IMR-90 (cell line): Measurements from ENCODE around the gene AZI2. TPM values are rescaled to one million over a fixed set of nuclear protein-coding genes. Genes with fewer than 3 reads are reported as not detected.

Experiments
- ATAC-seq: fragments of 200-7000 bp; cut with Tn5 transposase; 2 replicates; pipeline ENCODE4 v1.9.1; 2020; ENCODE audit warnings: low read depth, mild to moderate bottlenecking, moderate library complexity
- BruUV-seq: library from RNA; stranded (reverse); fragments of 400-500 nt; replicated peaks from 2 replicates; lab custom pipeline; 2021; lab: Mats Ljungman, UMichigan
- CTCF ChIA-PET: fragments of 300-600 bp; formaldehyde crosslinking; extraction: SDS; loops from one replicate; lab custom pipeline; 2021; ENCODE audit warnings: antibody characterized with exemption; lab: Yijun Ruan, JAX
- POLR2A ChIA-PET: fragments of 300-600 bp; sonication (Branson Sonifier 250); formaldehyde crosslinking; loops from one replicate; lab custom pipeline; 2022; ENCODE audit warnings: antibody characterized with exemption; ENCODE audit not compliant: unreplicated experiment; lab: Charles Lee
- DNase-seq: peaks from one replicate; pipeline ENCODE4 v3.0.0; 2013
- H2AFZ ChIP-seq: replicated peaks from 2 replicates; pipeline ENCODE3; 2013; ENCODE audit warnings: low read length, mild to moderate bottlenecking; ENCODE audit not compliant: poor library complexity
- H2AK5ac ChIP-seq: 2 replicates; pipeline ENCODE4 v1.6.1; 2013; ENCODE audit warnings: low read depth, low read length, inconsistent platforms
- H2AK9ac ChIP-seq: replicated peaks from 2 replicates; pipeline ENCODE3; 2013; ENCODE audit warnings: mild to moderate bottlenecking, low read depth, low read length, moderate library complexity; ENCODE audit not compliant: poor library complexity
- H2BK120ac ChIP-seq: 2 replicates; pipeline ENCODE4 v1.6.1; 2013; ENCODE audit warnings: low read depth, low read length, inconsistent platforms
- H2BK15ac ChIP-seq: 3 replicates; pipeline ENCODE4 v1.6.1; 2013; ENCODE audit warnings: low read depth, low read length, inconsistent platforms
- H2BK20ac ChIP-seq: 2 replicates; pipeline ENCODE4 v1.6.1; 2013; ENCODE audit warnings: low read depth, mild to moderate bottlenecking, inconsistent platforms, low read length, moderate library complexity
- H2BK5ac ChIP-seq: 2 replicates; pipeline ENCODE4 v1.6.1; 2013; ENCODE audit warnings: mild to moderate bottlenecking, low read depth, low read length, inconsistent platforms; ENCODE audit not compliant: poor library complexity, severe bottlenecking
- H3K14ac ChIP-seq: replicated peaks from 2 replicates; pipeline ENCODE4 v1.6.1; 2013; ENCODE audit warnings: low read depth, low read length, inconsistent platforms
- H3K18ac ChIP-seq: 2 replicates; pipeline ENCODE4 v1.6.1; 2013; ENCODE audit warnings: low read depth, low read length, control low read depth
- H3K23ac ChIP-seq: 2 replicates; pipeline ENCODE4 v1.6.1; 2013; ENCODE audit warnings: low read depth, low read length, inconsistent platforms
- H3K27ac ChIP-seq: 2 replicates; pipeline ENCODE4 v1.5.1; 2013; ENCODE audit warnings: mild to moderate bottlenecking, control low read depth, low read length; ENCODE audit not compliant: insufficient read depth
- H3K27me3 ChIP-seq: 2 replicates; pipeline ENCODE4 v1.6.1; 2013; ENCODE audit warnings: low read length; ENCODE audit not compliant: control insufficient read depth, insufficient read depth
- H3K36me3 ChIP-seq: 2 replicates; pipeline ENCODE4 v1.6.1; 2013; ENCODE audit warnings: low read length, mixed read lengths; ENCODE audit not compliant: control insufficient read depth, insufficient read depth
- H3K4ac ChIP-seq: 2 replicates; pipeline ENCODE4 v1.6.1; 2013; ENCODE audit warnings: low read depth, low read length, inconsistent platforms
- H3K4me1 ChIP-seq: 2 replicates; pipeline ENCODE4 v1.6.1; 2013; ENCODE audit warnings: low read length, mixed read lengths; ENCODE audit not compliant: control insufficient read depth, insufficient read depth
- H3K4me2 ChIP-seq: 2 replicates; pipeline ENCODE4 v1.6.1; 2013; ENCODE audit warnings: low read depth, mild to moderate bottlenecking, control low read depth, low read length, moderate library complexity
- H3K4me3 ChIP-seq: 2 replicates; pipeline ENCODE4 v1.5.1; 2013; ENCODE audit warnings: low read depth, mild to moderate bottlenecking, control low read depth, low read length, moderate library complexity; ENCODE audit not compliant: insufficient read depth
- H3K56ac ChIP-seq: 2 replicates; pipeline ENCODE4 v1.6.1; 2013; ENCODE audit warnings: low read length, inconsistent platforms; ENCODE audit not compliant: insufficient read depth; ENCODE audit errors: extremely low read depth
- H3K79me1 ChIP-seq, 2 experiments: 2 replicates each; pipeline ENCODE4 v1.6.1; 2013; ENCODE audit warnings: low read length in 2 of 2, inconsistent platforms in 1 of 2, low read depth in 1 of 2
- H3K9ac ChIP-seq: 2 replicates; pipeline ENCODE4 v1.6.1; 2013; ENCODE audit warnings: low read depth, low read length, control low read depth
- H3K9me1 ChIP-seq: 2 replicates; pipeline ENCODE4 v1.6.1; 2013; ENCODE audit warnings: low read length, inconsistent platforms; ENCODE audit not compliant: insufficient read depth
- H3K9me3 ChIP-seq: 2 replicates; pipeline ENCODE4 v1.6.1; 2013; ENCODE audit warnings: low read length; ENCODE audit not compliant: control insufficient read depth, insufficient read depth
- H4K20me1 ChIP-seq: 2 replicates; pipeline ENCODE4 v1.6.1; 2013; ENCODE audit warnings: low read length, inconsistent platforms; ENCODE audit not compliant: insufficient read depth
- H4K5ac ChIP-seq: 2 replicates; pipeline ENCODE4 v1.6.1; 2013; ENCODE audit warnings: mild to moderate bottlenecking, low read depth, low read length, control low read depth
- H4K8ac ChIP-seq, 2 experiments: 2 replicates each; pipeline ENCODE4 v1.6.1; 2013; ENCODE audit warnings: low read depth in 2 of 2, low read length in 2 of 2, control low read depth in 1 of 2, inconsistent platforms in 1 of 2
- H4K91ac ChIP-seq: 2 replicates; pipeline ENCODE4 v1.6.1; 2013; ENCODE audit warnings: low read depth, low read length, inconsistent platforms; ENCODE audit not compliant: insufficient read depth
- CEBPB ChIP-seq: IDR thresholded peaks from 2 replicates; pipeline ENCODE4 v1.6.1; 2012; ENCODE audit warnings: low read depth, low read length, improper control_type of control experiment
- WGBS, 2 experiments: methylation state at CpG; one replicate each; pipeline versions ENCODE4 v1.1.5 to v1.1.7; 2013; ENCODE audit warnings: missing lambda C conversion rate in 2 of 2; ENCODE audit not compliant: insufficient read length in 1 of 2; ENCODE audit errors: extremely low coverage in 2 of 2; 5-methylcytosine and 5-hydroxymethylcytosine counted together
- dilution Hi-C: fragments of 300-500 bp; cut with HindIII; formaldehyde crosslinking; loops from one replicate; pipeline ENCODE4 v1.14.3; 2018; ENCODE audit warnings: low sequenced_read_pairs; ENCODE audit not compliant: unreplicated experiment
- in situ Hi-C: fragments of 300-500 bp; cut with MboI; formaldehyde crosslinking; loops from 3 replicates; pipeline ENCODE4 v1.14.3; 2019; ENCODE audit warnings: low sequenced_read_pairs, inconsistent platforms, mixed read lengths
- intact Hi-C: fragments of 100-400 bp; cut with micrococcal nuclease; formaldehyde crosslinking; loops from 2 replicates; pipeline ENCODE4 v1.10.0; 2022
- polyA plus RNA-seq, 3 experiments: library from polyadenylated mRNA; depleted of rRNA; stranded (reverse); fragments of >200 nt; gene quantifications; 2 replicates each; pipeline ENCODE4 v1.2.3, GENCODE V29; 2012; ENCODE audit warnings: low replicate concordance in 1 of 3
- total RNA-seq: library from RNA; depleted of rRNA; stranded (reverse); fragments of >200 nt; gene quantifications from 2 replicates; pipeline ENCODE4 v1.2.3, GENCODE V29; 2012

AZI2 gene
- total and polyA plus RNA-seq, 2 of the 4 experiments (the other 2 are of a cell fraction) = 30.1 to 52.5 TPM

GRCh38 chr3:28315711-28316110 is 32.9 kb downstream of the AZI2 start:
- no peaks in the 10 kb centered on the region for H3K4me1 ChIP-seq
- H3K4ac ChIP-seq = no peak overlapping the region
- no peak overlapping the region for H2AK5ac ChIP-seq
- no peak overlapping the region for H4K91ac ChIP-seq
- dilution Hi-C loops = no loop called here
- H3K56ac ChIP-seq = no peak overlapping the region
- H3K27ac ChIP-seq = no peak overlapping the region
- 83% methylated on average over 1 of the region's 1 CpG; no CpG with 5 or more reads in 1 of the 2 experiments for WGBS, 2 experiments
- intact Hi-C loops = no loop called here
- H2BK20ac ChIP-seq = no peak overlapping the region
- no peak overlapping the region for H2BK15ac ChIP-seq
- no peak overlapping the region for H3K18ac ChIP-seq
- no peak overlapping the region for H3K4me2 ChIP-seq
- in situ Hi-C loops = no loop called here
- no peak overlapping the region for H2AK9ac ChIP-seq
- H4K5ac ChIP-seq = no peak overlapping the region
- H2BK5ac ChIP-seq = no peak overlapping the region
- no peaks in the 10 kb centered on the region for H3K36me3 ChIP-seq
- H2AFZ ChIP-seq = no peak overlapping the region
- no peak overlapping the region for H3K4me3 ChIP-seq
- no TSS peak for BruUV-seq
- H2BK120ac ChIP-seq = no peak overlapping the region
- no peak overlapping the region for H4K8ac ChIP-seq
- no peaks in the 10 kb centered on the region for H3K9me3 ChIP-seq
- H3K9ac ChIP-seq = no peak overlapping the region
- H3K14ac ChIP-seq = no peak overlapping the region
- DNase-seq = no peak
- POLR2A ChIA-PET = no interaction called here
- no peaks in the 10 kb centered on the region for H3K27me3 ChIP-seq
- no peak overlapping the region for H3K23ac ChIP-seq
- no peaks in the 10 kb centered on the region; a peak in 1 of 4 replicates for H3K79me1 ChIP-seq
- ATAC-seq = no peak
- CTCF ChIA-PET = interaction anchor here (0.9 kb wide), 1 partner anchor 13 kb away, joined by 3 read pairs; no protein-coding TSS in a partner anchor
- no peaks in the 10 kb centered on the region for H3K9me1 ChIP-seq
- no peak for TF ChIP-seq CEBPB
- H4K20me1 ChIP-seq = no peaks in the 10 kb centered on the region
